ENCODE measurements around the gene OR14K1.
"Not testable (repeated sequence)": the region's sequence is repeated elsewhere in the genome, so short reads cannot be mapped to it uniquely, and the experiment has no call there.

The OR14K1 gene

DNA sequence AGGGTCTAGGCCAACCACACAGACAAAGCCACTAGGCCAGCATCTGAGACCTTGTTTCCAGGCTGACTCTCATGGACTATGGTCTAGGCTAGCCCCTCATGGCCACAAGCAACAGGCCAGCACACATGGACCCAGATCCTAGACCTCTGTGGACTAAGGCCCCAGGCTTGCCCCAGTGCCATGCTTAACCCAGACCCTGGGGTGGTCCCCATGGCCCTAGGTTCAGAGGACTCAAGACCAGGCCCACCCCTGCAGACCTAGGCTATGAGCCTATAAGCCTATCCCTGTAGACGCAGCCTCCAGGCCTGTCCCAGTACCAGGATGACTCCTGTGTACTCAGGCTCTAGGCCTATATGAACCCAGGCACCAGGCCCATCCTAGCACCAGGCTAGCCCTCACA lies 11.5 kb downstream of the OR14K1 start:
- in situ Hi-C loops (cut with HindIII; ENCODE audit: low pct_ligation_motif_present, low sequenced_read_pairs) = no loop called here
- TF ChIP-seq, protein P1, sequence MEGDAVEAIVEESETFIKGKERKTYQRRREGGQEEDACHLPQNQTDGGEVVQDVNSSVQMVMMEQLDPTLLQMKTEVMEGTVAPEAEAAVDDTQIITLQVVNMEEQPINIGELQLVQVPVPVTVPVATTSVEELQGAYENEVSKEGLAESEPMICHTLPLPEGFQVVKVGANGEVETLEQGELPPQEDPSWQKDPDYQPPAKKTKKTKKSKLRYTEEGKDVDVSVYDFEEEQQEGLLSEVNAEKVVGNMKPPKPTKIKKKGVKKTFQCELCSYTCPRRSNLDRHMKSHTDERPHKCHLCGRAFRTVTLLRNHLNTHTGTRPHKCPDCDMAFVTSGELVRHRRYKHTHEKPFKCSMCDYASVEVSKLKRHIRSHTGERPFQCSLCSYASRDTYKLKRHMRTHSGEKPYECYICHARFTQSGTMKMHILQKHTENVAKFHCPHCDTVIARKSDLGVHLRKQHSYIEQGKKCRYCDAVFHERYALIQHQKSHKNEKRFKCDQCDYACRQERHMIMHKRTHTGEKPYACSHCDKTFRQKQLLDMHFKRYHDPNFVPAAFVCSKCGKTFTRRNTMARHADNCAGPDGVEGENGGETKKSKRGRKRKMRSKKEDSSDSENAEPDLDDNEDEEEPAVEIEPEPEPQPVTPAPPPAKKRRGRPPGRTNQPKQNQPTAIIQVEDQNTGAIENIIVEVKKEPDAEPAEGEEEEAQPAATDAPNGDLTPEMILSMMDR (IDR thresholded peaks at IDR 0.05; ENCODE audit: low read depth, low read length, missing control alignments) = no peak
- DNase-seq = no peak
- no peaks in the 10 kb centered on the region for H3K36me3 ChIP-seq (replicated peaks)
- H3K4me3 ChIP-seq (ENCODE audit: low read depth, low read length) = no peak overlapping the region
- H3K27ac ChIP-seq = no peak overlapping the region
- H3K27me3 ChIP-seq (replicated peaks) = no peaks in the 10 kb centered on the region

DNA sequence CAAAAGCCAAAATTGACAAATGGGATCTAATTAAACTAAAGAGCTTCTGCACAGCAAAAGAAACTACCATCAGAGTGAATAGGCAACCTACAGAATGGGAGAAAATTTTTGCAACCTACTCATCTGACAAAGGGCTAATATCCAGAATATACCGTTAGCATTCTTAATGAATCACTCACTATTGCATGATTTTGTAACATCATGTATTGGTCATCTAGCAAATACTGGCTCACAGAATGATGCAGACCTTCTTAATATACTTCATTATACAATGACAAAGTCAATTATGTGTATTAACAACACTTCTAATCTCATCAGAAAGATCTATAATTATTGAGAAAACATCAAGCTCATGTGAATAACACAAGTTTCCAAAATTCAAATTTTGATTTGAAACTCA lies 15.9 kb downstream of the OR14K1 start:
- DNase-seq; H3K36me3 ChIP-seq (replicated peaks); H3K27ac ChIP-seq; in situ Hi-C loops (cut with HindIII; ENCODE audit: low pct_ligation_motif_present, low sequenced_read_pairs); H3K27me3 ChIP-seq (replicated peaks); H3K4me3 ChIP-seq (ENCODE audit: low read depth, low read length): not testable (repeated sequence)

DNA sequence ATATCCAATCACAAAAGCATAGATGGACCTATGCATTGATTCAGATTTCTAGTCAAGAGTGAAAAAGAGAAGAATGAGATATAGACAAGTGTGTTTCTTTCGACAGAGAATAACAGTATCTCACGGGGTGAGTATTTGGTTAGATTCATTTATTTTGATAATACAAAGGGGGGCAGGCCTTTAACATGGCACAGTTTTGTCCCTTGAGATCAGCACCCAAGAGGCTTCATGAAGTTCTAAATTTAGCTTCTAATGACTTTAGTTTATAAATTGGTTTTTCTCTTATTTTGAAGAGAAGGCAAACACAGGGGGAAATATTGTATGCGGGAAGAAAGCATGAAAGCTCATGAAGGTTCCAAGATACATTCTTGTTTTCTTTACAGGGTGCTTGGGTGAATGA lies 22.0 kb downstream of the OR14K1 start, which contains the start of gene OR1C1:
OR1C1 (minus strand) TSS at position 101 of the 400 bp plus-strand sequence. CDS start 2,150 bp downstream, outside the sequence.
- in situ Hi-C loops (cut with HindIII; ENCODE audit: low pct_ligation_motif_present, low sequenced_read_pairs) = no loop called here
- Histone ChIP-seq H3K4me3 (ENCODE audit: low read depth, low read length) (no peak within 1 kb of the TSS), H3K27me3 (replicated peaks) (no peaks in the 10 kb centered on the region), H3K36me3 (replicated peaks) (no peaks in the 10 kb centered on the region), H3K27ac (no peak within 1 kb of the TSS)
- no peak for DNase-seq
- TF ChIP-seq, protein P1 (IDR thresholded peaks at IDR 0.05; ENCODE audit: low read depth, low read length, missing control alignments) = no peak

DNA sequence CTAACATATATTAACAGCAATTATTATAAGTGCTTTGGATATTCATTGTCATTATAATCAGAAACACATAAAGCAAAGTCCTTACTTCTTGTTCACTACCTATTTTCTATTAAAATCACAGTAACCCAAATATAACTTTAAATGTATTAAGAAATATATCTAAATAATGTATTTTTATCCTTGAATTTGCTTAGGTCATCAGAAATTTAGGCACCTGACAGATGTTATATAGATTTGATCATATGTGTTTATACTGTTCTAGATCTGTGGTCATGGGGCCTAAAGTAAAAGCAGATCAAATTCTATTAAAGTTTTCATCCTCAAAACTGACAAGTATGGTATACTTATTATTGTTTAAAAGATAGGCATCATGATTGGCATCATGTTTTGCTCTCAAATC lies 31.2 kb downstream of the OR14K1 start:
- no peak for DNase-seq
- TF ChIP-seq, protein P1 (IDR thresholded peaks at IDR 0.05; ENCODE audit: low read depth, low read length, missing control alignments) = no peak
- Histone ChIP-seq H3K36me3 (replicated peaks) (no peaks in the 10 kb centered on the region), H3K27ac (no peak overlapping the region), H3K4me3 (ENCODE audit: low read depth, low read length) (no peak overlapping the region), H3K27me3 (replicated peaks) (no peaks in the 10 kb centered on the region)
- in situ Hi-C loops (cut with HindIII; ENCODE audit: low pct_ligation_motif_present, low sequenced_read_pairs) = no loop called here
